ENCODE results near the gene SRPRA. TPM values are rescaled to one million over a fixed set of nuclear protein-coding genes. Genes with fewer than 3 reads are reported as not detected.

SRPRA gene
- total and polyA plus RNA-seq, 10 of the 15 experiments (the other 5 are each of a cell fraction or from before 2014, with no cell fraction given), result 29.6 to 131 (median 92.8) TPM

DNA sequence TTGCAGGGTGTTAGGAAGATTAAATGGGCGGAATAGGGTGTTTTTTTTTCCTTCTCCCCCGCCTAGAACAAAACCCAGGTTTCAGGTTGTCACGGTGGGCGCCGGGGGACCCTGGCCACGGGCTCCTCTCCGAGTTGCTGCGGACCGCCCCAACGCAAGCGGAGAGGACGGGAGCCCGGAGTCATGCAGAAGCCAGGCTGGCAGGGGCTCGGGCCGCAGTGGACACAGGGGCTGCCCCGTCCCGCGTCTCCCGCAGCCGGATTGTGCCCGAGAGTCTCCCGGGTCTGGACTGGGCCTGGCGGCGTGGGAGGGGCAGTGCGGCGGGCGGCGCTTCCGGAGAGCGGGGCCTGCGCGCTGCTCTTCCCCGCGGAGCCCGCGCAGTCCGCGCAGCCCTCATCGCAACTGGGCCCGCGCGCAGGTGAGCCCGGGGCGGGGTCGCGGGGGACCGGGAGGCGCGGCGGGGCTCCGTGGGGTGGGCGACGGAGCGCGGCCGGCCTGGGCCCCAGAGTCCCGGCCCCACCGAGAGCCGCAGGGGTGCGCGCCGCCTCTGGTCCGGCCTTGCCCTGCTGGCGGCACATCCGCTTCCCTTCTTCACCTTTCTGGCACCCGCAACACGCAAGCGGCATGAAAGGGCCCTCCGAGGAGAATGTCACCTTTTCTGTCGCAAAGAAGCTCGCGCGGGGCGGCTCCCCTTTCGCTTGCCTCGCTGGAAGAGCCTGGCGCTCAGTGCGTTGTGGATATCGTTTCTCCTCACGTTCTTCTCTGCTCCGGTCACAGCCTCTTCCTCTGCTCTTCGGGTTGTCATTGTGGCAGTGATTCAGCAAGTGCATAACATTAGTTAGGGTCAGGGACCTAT lies 14.3 kb upstream of the SRPRA start, which contains the start of gene TIRAP (continued):
- TF ChIP-seq, protein P1, sequence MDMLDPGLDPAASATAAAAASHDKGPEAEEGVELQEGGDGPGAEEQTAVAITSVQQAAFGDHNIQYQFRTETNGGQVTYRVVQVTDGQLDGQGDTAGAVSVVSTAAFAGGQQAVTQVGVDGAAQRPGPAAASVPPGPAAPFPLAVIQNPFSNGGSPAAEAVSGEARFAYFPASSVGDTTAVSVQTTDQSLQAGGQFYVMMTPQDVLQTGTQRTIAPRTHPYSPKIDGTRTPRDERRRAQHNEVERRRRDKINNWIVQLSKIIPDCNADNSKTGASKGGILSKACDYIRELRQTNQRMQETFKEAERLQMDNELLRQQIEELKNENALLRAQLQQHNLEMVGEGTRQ (IDR thresholded peaks at IDR 0.05; ENCODE audit: borderline replicate concordance, low read depth, low read length), result no peak
- TF ChIP-seq SPI1 (IDR thresholded peaks at IDR 0.05; ENCODE audit: borderline replicate concordance, insufficient read depth, low read depth, low read length) (0 out of 2 replicates have a peak, but pooled peaks have one; percentile 1), NFIC (IDR thresholded peaks at IDR 0.05; ENCODE audit: low read depth, low read length) (no peak), JUND (IDR thresholded peaks at IDR 0.05; ENCODE audit: low read depth, low read length) (no peak), ZNF24 (IDR thresholded peaks at IDR 0.05) (0 out of 2 replicates have a peak, but pooled peaks have one; percentile 61), ZBTB11 (CRISPR knock-in tag; IDR thresholded peaks at IDR 0.05) (peak; percentile 47; the same call in 1 of the 2 replicates), RCOR1 (conservative IDR thresholded peaks at IDR 0.05; ENCODE audit: low read depth, low read length) (no peak), YBX1 (IDR thresholded peaks at IDR 0.05) (no peak), ZBTB33 (IDR thresholded peaks at IDR 0.05) (no peak), STAT3 (IDR thresholded peaks at IDR 0.05; ENCODE audit: low read depth, low read length) (no peak), TCF7 (IDR thresholded peaks at IDR 0.05; ENCODE audit: borderline replicate concordance) (no peak), RAD51 (IDR thresholded peaks at IDR 0.05) (no peak), PML (IDR thresholded peaks at IDR 0.05; ENCODE audit: low read length) (no peak), CEBPB (IDR thresholded peaks at IDR 0.05; ENCODE audit: borderline replicate concordance in 1 of 2, low read depth in 2 of 2, low read length in 2 of 2) (no peak), POLR2A (IDR thresholded peaks at IDR 0.05; ENCODE audit: low read depth, low read length) (peak; percentile 81), EED (IDR thresholded peaks at IDR 0.05; ENCODE audit: low read depth) (no peak), JUNB (IDR thresholded peaks at IDR 0.05) (no peak), ZNF217 (IDR thresholded peaks at IDR 0.05) (peak; percentile 65; the same call in 1 of the 2 replicates), CREM (IDR thresholded peaks at IDR 0.05; ENCODE audit: low read depth) (no peak), CREB1 (IDR thresholded peaks at IDR 0.05; ENCODE audit: low read depth) (no peak)
- TF ChIP-seq, protein P2, sequence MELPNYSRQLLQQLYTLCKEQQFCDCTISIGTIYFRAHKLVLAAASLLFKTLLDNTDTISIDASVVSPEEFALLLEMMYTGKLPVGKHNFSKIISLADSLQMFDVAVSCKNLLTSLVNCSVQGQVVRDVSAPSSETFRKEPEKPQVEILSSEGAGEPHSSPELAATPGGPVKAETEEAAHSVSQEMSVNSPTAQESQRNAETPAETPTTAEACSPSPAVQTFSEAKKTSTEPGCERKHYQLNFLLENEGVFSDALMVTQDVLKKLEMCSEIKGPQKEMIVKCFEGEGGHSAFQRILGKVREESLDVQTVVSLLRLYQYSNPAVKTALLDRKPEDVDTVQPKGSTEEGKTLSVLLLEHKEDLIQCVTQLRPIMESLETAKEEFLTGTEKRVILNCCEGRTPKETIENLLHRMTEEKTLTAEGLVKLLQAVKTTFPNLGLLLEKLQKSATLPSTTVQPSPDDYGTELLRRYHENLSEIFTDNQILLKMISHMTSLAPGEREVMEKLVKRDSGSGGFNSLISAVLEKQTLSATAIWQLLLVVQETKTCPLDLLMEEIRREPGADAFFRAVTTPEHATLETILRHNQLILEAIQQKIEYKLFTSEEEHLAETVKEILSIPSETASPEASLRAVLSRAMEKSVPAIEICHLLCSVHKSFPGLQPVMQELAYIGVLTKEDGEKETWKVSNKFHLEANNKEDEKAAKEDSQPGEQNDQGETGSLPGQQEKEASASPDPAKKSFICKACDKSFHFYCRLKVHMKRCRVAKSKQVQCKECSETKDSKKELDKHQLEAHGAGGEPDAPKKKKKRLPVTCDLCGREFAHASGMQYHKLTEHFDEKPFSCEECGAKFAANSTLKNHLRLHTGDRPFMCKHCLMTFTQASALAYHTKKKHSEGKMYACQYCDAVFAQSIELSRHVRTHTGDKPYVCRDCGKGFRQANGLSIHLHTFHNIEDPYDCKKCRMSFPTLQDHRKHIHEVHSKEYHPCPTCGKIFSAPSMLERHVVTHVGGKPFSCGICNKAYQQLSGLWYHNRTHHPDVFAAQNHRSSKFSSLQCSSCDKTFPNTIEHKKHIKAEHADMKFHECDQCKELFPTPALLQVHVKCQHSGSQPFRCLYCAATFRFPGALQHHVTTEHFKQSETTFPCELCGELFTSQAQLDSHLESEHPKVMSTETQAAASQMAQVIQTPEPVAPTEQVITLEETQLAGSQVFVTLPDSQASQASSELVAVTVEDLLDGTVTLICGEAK (IDR thresholded peaks at IDR 0.05; ENCODE audit: borderline replicate concordance), result peak; percentile 54

Measured in GM12878 (cell line).